H1 (cell line): ENCODE data around the gene CDKL1. TPM values are rescaled to one million over a fixed set of nuclear protein-coding genes. Genes with fewer than 3 reads are reported as not detected.

Source experiments
- CTCF ChIA-PET: fragments of 300-600 bp; sonication (Branson Sonifier 250); formaldehyde crosslinking; loops from one replicate; lab custom pipeline; 2021; ENCODE audit not compliant: partially characterized antibody; lab: Charles Lee
- POLR2A ChIA-PET: fragments of 300-600 bp; sonication (Branson Sonifier 250); formaldehyde crosslinking; loops from one replicate; lab custom pipeline; 2021; ENCODE audit warnings: inconsistent platforms; ENCODE audit not compliant: partially characterized antibody; lab: Charles Lee
- DNase-seq, 2 experiments: peaks; one replicate each; pipeline versions ENCODE4 v3.0.0 to v3.0.0-alpha.2; 2010 to 2022; ENCODE audit warnings: low spot score in 2 of 2, low read depth in 1 of 2, mixed read lengths in 1 of 2
- FAIRE-seq: peaks from 2 replicates; lab custom pipeline; 2011; peaks lifted over from hg19 to GRCh38; lab: Jason Lieb, UNC
- H2AFZ ChIP-seq: 2 replicates; pipeline ENCODE4 v1.8.1; 2012; ENCODE audit warnings: low read length, inconsistent platforms
- H2AK5ac ChIP-seq: 2 replicates; pipeline ENCODE4 v1.6.1; 2013; ENCODE audit warnings: low read depth, low read length
- H2BK120ac ChIP-seq: replicated peaks from 2 replicates; pipeline ENCODE3; 2013; ENCODE audit warnings: low read depth, low read length, inconsistent platforms
- H2BK12ac ChIP-seq: 2 replicates; pipeline ENCODE4 v1.6.1; 2013; ENCODE audit warnings: low read depth, low read length
- H2BK15ac ChIP-seq: 2 replicates; pipeline ENCODE4 v1.6.1; 2013; ENCODE audit warnings: low read length
- H2BK20ac ChIP-seq: 2 replicates; pipeline ENCODE4 v1.6.1; 2013; ENCODE audit warnings: low read length
- H2BK5ac ChIP-seq: 2 replicates; pipeline ENCODE4 v1.6.1; 2013; ENCODE audit warnings: low read depth, low read length
- H3K14ac ChIP-seq: 2 replicates; pipeline ENCODE4 v1.6.1; 2013; ENCODE audit warnings: inconsistent platforms; ENCODE audit not compliant: insufficient read length
- H3K18ac ChIP-seq: 2 replicates; pipeline ENCODE4 v1.6.1; 2013; ENCODE audit warnings: low read length; ENCODE audit errors: extremely low read depth
- H3K23ac ChIP-seq: 2 replicates; pipeline ENCODE4 v1.6.1; 2013; ENCODE audit warnings: inconsistent platforms; ENCODE audit not compliant: insufficient read length
- H3K23me2 ChIP-seq: 2 replicates; pipeline ENCODE4 v1.6.1; 2013; ENCODE audit warnings: low read depth, low read length
- H3K27ac ChIP-seq: 2 replicates; pipeline ENCODE4 v1.6.1; 2011; ENCODE audit warnings: low read depth, low read length, inconsistent platforms
- H3K27me3 ChIP-seq, 4 experiments: replicated peaks in 1 of 4; 1 replicate in 1 of 4; 2 replicates in 3 of 4; pipeline versions ENCODE4 v1.6.1 to v1.8.1; 2011 to 2013; ENCODE audit warnings: low read length in 3 of 4, mild to moderate bottlenecking in 3 of 4, inconsistent platforms in 2 of 4, mixed read lengths in 2 of 4, moderate library complexity in 1 of 4; ENCODE audit not compliant: control insufficient read depth in 3 of 4, insufficient read depth in 3 of 4; ENCODE audit errors: extremely low read depth in 1 of 4
- H3K36me3 ChIP-seq, 4 experiments: 2 replicates each; pipeline versions ENCODE4 v1.6.1 to v1.8.1; 2011 to 2013; ENCODE audit warnings: mild to moderate bottlenecking in 4 of 4, low read length in 3 of 4, moderate library complexity in 2 of 4, control low read depth in 1 of 4, inconsistent platforms in 1 of 4; ENCODE audit not compliant: insufficient read depth in 4 of 4, control insufficient read depth in 2 of 4
- H3K4ac ChIP-seq: replicated peaks from 2 replicates; pipeline ENCODE3; 2013; ENCODE audit warnings: low read length, low read depth, mixed read lengths, inconsistent platforms; ENCODE audit not compliant: insufficient read length
- H3K4me1 ChIP-seq, 4 experiments: replicated peaks in 1 of 4; 1 replicate in 1 of 4; 2 replicates in 3 of 4; pipeline versions ENCODE4 v1.6.1 to v1.8.1; 2011 to 2013; ENCODE audit warnings: low read length in 3 of 4, inconsistent platforms in 2 of 4, mixed read lengths in 1 of 4; ENCODE audit not compliant: insufficient read depth in 4 of 4, control insufficient read depth in 3 of 4
- H3K4me2 ChIP-seq, 2 experiments: 2 replicates each; pipeline versions ENCODE4 v1.6.1 to v1.8.1; 2011 to 2013; ENCODE audit warnings: low read depth in 2 of 2, low read length in 2 of 2, control low read depth in 1 of 2, inconsistent platforms in 1 of 2, mild to moderate bottlenecking in 1 of 2; ENCODE audit not compliant: insufficient read depth in 1 of 2
- H3K4me3 ChIP-seq, 4 experiments: fragments of 200-600, 300-600 bp in 1 of 4; sonication (generic), shearing (Covaris generic), sonication (Bioruptor Twin) in 1 of 4; 2 replicates each; pipeline versions ENCODE4 v1.5.1 to v1.8.1; 2011 to 2016; ENCODE audit warnings: low read length in 4 of 4, low read depth in 3 of 4, control low read depth in 2 of 4, inconsistent platforms in 2 of 4, mild to moderate bottlenecking in 2 of 4, mixed read lengths in 1 of 4, moderate library complexity in 1 of 4; ENCODE audit not compliant: insufficient read depth in 2 of 4; ENCODE audit errors: extremely low read depth in 1 of 4
- H3K56ac ChIP-seq: replicated peaks from 2 replicates; pipeline ENCODE3; 2013; ENCODE audit warnings: low read depth, mild to moderate bottlenecking, mixed read lengths, low read length, inconsistent platforms; ENCODE audit not compliant: insufficient read length
- H3K79me1 ChIP-seq: 2 replicates; pipeline ENCODE4 v1.6.1; 2013; ENCODE audit warnings: low read depth, low read length, control low read depth
- H3K79me2 ChIP-seq, 2 experiments: 2 replicates each; pipeline versions ENCODE4 v1.6.1 to v1.8.1; 2012 to 2013; ENCODE audit warnings: low read length in 2 of 2, mild to moderate bottlenecking in 2 of 2, inconsistent platforms in 1 of 2; ENCODE audit not compliant: insufficient read depth in 2 of 2, control insufficient read depth in 1 of 2
- H3K9ac ChIP-seq, 4 experiments: replicated peaks in 1 of 4; 1 replicate in 1 of 4; 2 replicates in 3 of 4; pipeline versions ENCODE4 v1.6.1 to v1.8.1; 2011 to 2013; ENCODE audit warnings: low read depth in 3 of 4, low read length in 3 of 4, control low read depth in 2 of 4, mild to moderate bottlenecking in 2 of 4, moderate library complexity in 2 of 4, inconsistent platforms in 1 of 4; ENCODE audit errors: extremely low read depth in 1 of 4
- H3K9me3 ChIP-seq, 2 experiments: 2 replicates each; pipeline versions ENCODE4 v1.6.1 to v1.8.1; 2012 to 2013; ENCODE audit warnings: mild to moderate bottlenecking in 2 of 2, moderate library complexity in 2 of 2, control low read depth in 1 of 2, inconsistent platforms in 1 of 2, low read depth in 1 of 2, low read length in 1 of 2, mixed read lengths in 1 of 2; ENCODE audit not compliant: insufficient read depth in 2 of 2
- H4K20me1 ChIP-seq, 2 experiments: replicated peaks in 1 of 2; 2 replicates each; pipeline versions ENCODE3 to v1.8.1; 2011 to 2013; ENCODE audit warnings: inconsistent platforms in 2 of 2, low read length in 2 of 2, mild to moderate bottlenecking in 1 of 2; ENCODE audit not compliant: insufficient read depth in 2 of 2, control insufficient read depth in 1 of 2
- H4K5ac ChIP-seq: 2 replicates; pipeline ENCODE4 v1.6.1; 2013; ENCODE audit warnings: low read length, low read depth, mixed read lengths, inconsistent platforms; ENCODE audit not compliant: insufficient read length
- H4K8ac ChIP-seq: 2 replicates; pipeline ENCODE4 v1.8.0; 2013; ENCODE audit warnings: mild to moderate bottlenecking, moderate library complexity, low read length, inconsistent platforms; ENCODE audit not compliant: insufficient read depth; ENCODE audit errors: extremely low read depth
- H4K91ac ChIP-seq: replicated peaks from 2 replicates; pipeline ENCODE3; 2013; ENCODE audit warnings: low read length, mixed read lengths, inconsistent platforms; ENCODE audit not compliant: insufficient read length
- ATF3 ChIP-seq: IDR thresholded peaks from 2 replicates; pipeline ENCODE4 v1.6.1; 2011; ENCODE audit warnings: low read depth, mild to moderate bottlenecking, low read length; ENCODE audit not compliant: insufficient read depth
- EGR1 ChIP-seq: IDR thresholded peaks from 2 replicates; pipeline ENCODE4 v1.6.1; 2011; ENCODE audit warnings: low read depth, low read length, borderline replicate concordance
- EZH2 ChIP-seq: fragments of 200-600 bp; sonication (generic); IDR thresholded peaks from 2 replicates; pipeline ENCODE4 v1.7.1; 2012; ENCODE audit warnings: low read depth, mild to moderate bottlenecking, moderate library complexity, low read length, inconsistent platforms; ENCODE audit not compliant: severe bottlenecking
- HDAC6 ChIP-seq: IDR thresholded peaks from one replicate; pipeline ENCODE4 v1.7.1; 2012; ENCODE audit warnings: low read depth, mild to moderate bottlenecking, inconsistent platforms, low read length, moderate library complexity
- NRF1 ChIP-seq: IDR thresholded peaks from 2 replicates; pipeline ENCODE4 v1.6.1; 2011; ENCODE audit warnings: mild to moderate bottlenecking, low read depth, low read length, improper control_type of control experiment
- POU5F1 ChIP-seq: IDR thresholded peaks from 2 replicates; pipeline ENCODE4 v1.6.1; 2011; ENCODE audit warnings: low read depth, mild to moderate bottlenecking, low read length, moderate library complexity
- SIRT6 ChIP-seq: IDR thresholded peaks from one replicate; pipeline ENCODE4 v1.7.1; 2012; ENCODE audit warnings: low read length, inconsistent platforms
- SIX5 ChIP-seq: IDR thresholded peaks from 2 replicates; pipeline ENCODE4 v1.6.1; 2011; ENCODE audit warnings: mild to moderate bottlenecking, low read depth, low read length
- TEAD4 ChIP-seq: IDR thresholded peaks from 2 replicates; pipeline ENCODE4 v1.6.1; 2012; ENCODE audit warnings: low read depth, low read length, inconsistent platforms, mixed read lengths
- WGBS, 2 experiments: shearing (Covaris generic) in 1 of 2; methylation state at CpG; one replicate each; pipeline versions ENCODE4 v1.1.6 to v1.1.7; 2013 to 2015; ENCODE audit warnings: low lambda C conversion rate in 2 of 2, mixed read lengths in 2 of 2, inconsistent platforms in 1 of 2, low coverage in 1 of 2, missing lambda C conversion rate in 1 of 2; ENCODE audit not compliant: insufficient replicate concordance in 2 of 2, insufficient coverage in 1 of 2, insufficient read length in 1 of 2; ENCODE audit errors: extremely low coverage in 1 of 2, missing lambda C conversion rate in 1 of 2; 5-methylcytosine and 5-hydroxymethylcytosine counted together
- polyA plus RNA-seq, 7 experiments: library from polyadenylated mRNA; depleted of rRNA in 3 of 7; stranded (reverse) in 5 of 7; unstranded in 2 of 7; fragments of >200 nt in 5 of 7; fragments of 200-250 nt in 2 of 7; gene quantifications; 1 replicate in 5 of 7; 2 replicates in 1 of 7; 4 replicates in 1 of 7; pipeline versions ENCODE4 v1.2.1 to v1.2.3, GENCODE V29; 2011 to 2013; ENCODE audit warnings: missing spikeins in 2 of 7, mixed read lengths in 2 of 7
- total RNA-seq: library from RNA; stranded (reverse); fragmentation: NEBNext Ultra II Directional; extraction: Animal tissue kit (Norgen Biotek cat#: 25700); gene quantifications from 2 replicates; pipeline ENCODE4 v1.2.1, GENCODE V29; 2021

The CDKL1 gene
- total and polyA plus RNA-seq, 2 of the 8 experiments (the other 6 are each of a cell fraction or from before 2014, with no cell fraction given): 1.2 to 2.2 TPM

GRCh38 chr14:50344116-50344775 lies 52.4 kb downstream of the CDKL1 start:
- Histone ChIP-seq H3K23ac (no peak overlapping the region), H4K5ac (no peak overlapping the region), H4K20me1 (no peaks in the 10 kb centered on the region), H4K91ac (no peak overlapping the region), H4K8ac (no peak overlapping the region), H3K36me3 (no peaks in the 10 kb centered on the region), H3K79me2 (no peaks in the 10 kb centered on the region), H3K23me2 (no peaks in the 10 kb centered on the region), H3K9me3 (no peaks in the 10 kb centered on the region), H2AK5ac (no peak overlapping the region), H3K4ac (no peak overlapping the region), H3K27ac (no peak overlapping the region), H3K9ac (no peak overlapping the region), H2BK5ac (no peak overlapping the region), H3K4me2 (no peak overlapping the region), H3K4me3 (no peak overlapping the region), H3K56ac (no peak overlapping the region), H2BK12ac (no peak overlapping the region), H3K4me1 (peaks cover 0 to 3% (median 2%) of the 10 kb centered on the region in 4 experiments; a peak in 4 of 7 replicates), H2BK120ac (no peak overlapping the region), H2AFZ (no peak overlapping the region), H3K18ac (no peak overlapping the region), H2BK15ac (no peak overlapping the region), H3K27me3 (no peaks in the 10 kb centered on the region), H3K14ac (no peak overlapping the region), H2BK20ac (no peak overlapping the region), H3K79me1 (no peaks in the 10 kb centered on the region)
- CTCF ChIA-PET: interaction anchor here (0.6 to 2.7 kb wide), 8 partner anchors 23 to 514 kb away, joined by 3 to 13 read pairs (median 4); no protein-coding TSS in a partner anchor
- DNase-seq: no peak
- FAIRE-seq: no peak
- WGBS, 2 experiments: 93% methylated on average over 7 of the region's 7 CpGs; no CpG with 5 or more reads in 1 of the 2 experiments
- POLR2A ChIA-PET: interaction anchor here (1.3 kb wide), 1 partner anchor 50 kb away, joined by 4 read pairs; no protein-coding TSS in a partner anchor
- TF ChIP-seq SIRT6 (no peak), POU5F1 (no peak), NRF1 (no peak), EGR1 (no peak), HDAC6 (no peak), ATF3 (no peak), EZH2 (no peak), TEAD4 (no peak), SIX5 (no peak)
